Lower leg skin (tissue), 4 donors: ENCODE results near the gene TCTN1. TPM values are rescaled to one million over a fixed set of nuclear protein-coding genes. Genes with fewer than 3 reads are reported as not detected.
"Not testable (repeated sequence)": the region's sequence is repeated elsewhere in the genome, so short reads cannot be mapped to it uniquely, and the experiment has no call there.

Experiments
- DNase-seq, 2 donors: peaks; one replicate each; pipeline ENCODE4 v3.0.0-alpha.2; 2019; ENCODE audit warnings: low spot score in 2 of 2
- H3K4me3 ChIP-seq: fragments of 200-600 bp; sonication (generic); 2 replicates; pipeline ENCODE4 v1.5.1; 2017; ENCODE audit warnings: mild to moderate bottlenecking, low read depth; ENCODE audit not compliant: poor library complexity, severe bottlenecking
- CTCF ChIP-seq, 3 donors: fragments of 450-650 bp; IDR thresholded peaks; one replicate each; pipeline ENCODE4 v1.5.1; 2016; ENCODE audit warnings: antibody characterized with exemption in 3 of 3, mild to moderate bottlenecking in 3 of 3, moderate library complexity in 2 of 3
- POLR2A ChIP-seq, 2 donors: fragments of 450-650 bp; IDR thresholded peaks; one replicate each; pipeline ENCODE4 v1.6.1; 2016 to 2017; ENCODE audit warnings: antibody characterized with exemption in 2 of 2, mild to moderate bottlenecking in 1 of 2, moderate library complexity in 1 of 2
- WGBS, 2 donors: methylation state at CpG; one replicate each; pipeline ENCODE4 v1.1.5; 2018; 5-methylcytosine and 5-hydroxymethylcytosine counted together
- intact Hi-C: fragments of 100-400 bp; cut with DNase I; formaldehyde crosslinking; loops from one replicate; pipeline ENCODE4 v1.15.0; 2023; ENCODE audit warnings: low total_unique reads
- total RNA-seq, 4 donors: library from RNA; depleted of rRNA; stranded (reverse); fragments of >200 nt; gene quantifications; one replicate each; pipeline ENCODE4 v1.1.0, GENCODE V29; 2016

The TCTN1 gene
- total RNA-seq, 4 donors from 2014 or later, result 18.6 to 44.8 (median 24.7) TPM

- no peak overlapping the region for H3K4me3 ChIP-seq
- TF ChIP-seq CTCF (IDR thresholded peaks at IDR 0.05) (no peak), POLR2A (IDR thresholded peaks at IDR 0.05) (no peak)
- DNase-seq, result no peak
- intact Hi-C loops, result no loop called here
- 96% methylated on average over 1 of the region's 1 CpG for WGBS, 2 donors
Observed at GRCh38 chr12:110590059-110590458, 23.9 kb upstream of the TCTN1 start.

DNA sequence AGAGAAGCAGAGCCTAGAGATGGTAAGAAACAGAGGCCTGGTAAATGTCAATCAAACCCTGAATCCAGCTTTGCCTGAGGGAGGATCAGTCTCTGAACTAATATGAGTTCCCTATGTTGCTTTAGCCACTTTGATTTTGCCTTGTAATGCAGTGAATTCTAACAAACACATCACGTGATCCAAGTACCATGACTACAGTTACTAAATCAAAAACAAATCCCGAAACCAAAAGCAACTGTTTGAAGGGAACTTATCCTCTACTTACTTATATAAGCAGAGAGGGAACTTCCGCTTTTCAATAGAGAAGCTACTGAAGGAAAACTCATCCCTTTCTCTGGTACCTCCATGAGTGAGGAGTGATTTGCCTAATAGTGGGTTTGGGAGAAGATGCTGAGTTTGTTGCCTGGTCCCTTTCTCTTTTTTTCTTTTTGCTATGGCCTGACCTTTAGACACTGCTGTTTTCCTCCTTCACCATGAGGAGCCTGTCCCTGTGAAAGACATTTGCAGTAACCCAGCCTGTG is 23.1 kb upstream of the TCTN1 start:
- intact Hi-C loops, result no loop called here
- WGBS, 2 donors, result 23 to 26% methylated on average over 3 of the region's 3 CpGs

DNA sequence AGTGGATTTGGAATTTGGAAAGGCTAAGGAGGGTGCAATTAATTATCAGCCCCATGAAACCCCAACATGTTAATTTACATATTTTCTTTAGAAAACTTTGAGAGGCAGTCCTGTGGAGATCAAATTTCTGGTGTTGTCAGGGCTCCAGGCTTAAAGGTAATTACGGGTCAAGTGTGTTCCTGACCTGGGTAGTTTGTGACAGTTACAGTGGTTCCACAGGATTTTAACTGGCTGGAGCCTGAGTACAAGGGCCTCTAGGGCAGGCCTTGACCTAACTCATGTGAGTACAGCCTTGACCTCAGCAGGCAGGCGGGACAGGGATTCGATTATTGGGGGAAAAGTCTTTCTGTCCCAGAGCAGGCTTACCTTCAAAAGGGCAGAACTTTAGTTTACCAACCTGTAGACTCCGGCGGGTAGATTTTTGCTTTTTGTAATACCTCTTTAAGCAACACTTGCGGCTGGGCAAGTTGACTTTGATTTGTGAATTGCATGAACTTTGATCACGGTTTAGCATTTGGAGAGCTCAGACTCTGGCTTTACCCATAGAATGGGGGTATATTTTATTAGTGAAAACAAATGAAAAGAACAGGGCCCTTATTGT is 22.4 kb upstream of the TCTN1 start:
- H3K4me3 ChIP-seq, result no peak overlapping the region
- TF ChIP-seq POLR2A (IDR thresholded peaks at IDR 0.05) (no peak), CTCF (IDR thresholded peaks at IDR 0.05) (no peak)
- no peak for DNase-seq
- intact Hi-C loops, result no loop called here
- WGBS, 2 donors, result 77 to 79% methylated on average over 7 of the region's 7 CpGs

More for the DNA sequence above, 23.1 kb upstream of the TCTN1 start:
- no peak for DNase-seq
- TF ChIP-seq POLR2A (IDR thresholded peaks at IDR 0.05) (no peak), CTCF (IDR thresholded peaks at IDR 0.05) (no peak)
- H3K4me3 ChIP-seq, result no peak overlapping the region

GRCh38 chr12:110592078-110592477 is 21.9 kb upstream of the TCTN1 start:
- no peak for DNase-seq
- WGBS, 2 donors, result 85 to 93% methylated on average over 5 of the region's 5 CpGs
- H3K4me3 ChIP-seq, result no peak overlapping the region
- TF ChIP-seq CTCF (IDR thresholded peaks at IDR 0.05) (no peak), POLR2A (IDR thresholded peaks at IDR 0.05) (no peak)
- intact Hi-C loops, result no loop called here

- 84 to 91% methylated on average over 4 of the region's 4 CpGs for WGBS, 2 donors
- H3K4me3 ChIP-seq, intact Hi-C loops: not testable (repeated sequence)
- DNase-seq, result peak in 1 of 2 donors; percentile 17
Observed at GRCh38 chr12:110592919-110593318, 21.0 kb upstream of the TCTN1 start.

GRCh38 chr12:110597885-110598284 is 16.0 kb upstream of the TCTN1 start:
- H3K4me3 ChIP-seq, result no peak overlapping the region
- 75 to 76% methylated on average over 1 of the region's 1 CpG for WGBS, 2 donors
- intact Hi-C loops, result loop anchor here (5.0 kb wide), 1 partner anchor 86 kb away; no protein-coding TSS in a partner anchor
- TF ChIP-seq CTCF (IDR thresholded peaks at IDR 0.05) (no peak), POLR2A (IDR thresholded peaks at IDR 0.05) (no peak)
- DNase-seq, result no peak
